ENCODE data around the gene EML1.

Gene EML1

DNA sequence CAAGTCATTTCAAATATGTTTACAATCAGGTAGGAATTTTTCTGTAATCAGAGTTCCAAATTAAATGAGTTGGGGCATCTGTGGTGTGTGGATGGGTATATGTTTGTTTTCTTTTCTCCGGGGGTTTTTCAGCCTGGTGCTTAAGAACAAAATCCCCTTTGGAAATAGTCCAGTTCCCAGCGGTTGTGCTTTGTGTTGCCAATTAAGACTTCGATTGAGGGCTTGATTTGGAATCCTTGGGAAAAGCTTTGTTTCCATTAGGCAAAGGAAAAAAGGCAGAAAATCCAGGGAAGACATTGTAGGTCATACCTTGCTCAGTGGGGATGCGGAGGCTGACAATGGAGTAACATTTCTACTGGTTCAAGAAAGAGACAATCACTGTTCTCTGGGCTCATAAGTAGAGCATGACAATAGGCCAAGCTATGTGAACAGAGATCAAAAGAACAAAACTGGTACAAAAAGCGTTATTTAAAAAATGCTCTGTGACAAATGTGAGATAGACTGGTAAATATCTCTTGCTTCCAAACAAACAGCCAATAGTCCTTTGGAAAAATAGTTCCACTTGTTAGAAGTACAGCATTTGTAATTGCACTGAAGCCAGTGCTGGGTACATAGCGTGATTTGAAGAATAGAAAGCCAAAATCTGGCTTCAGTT is 79.7 kb downstream of the EML1 start:
- no peak for DNase-seq (ENCODE audit: low read depth)

DNA sequence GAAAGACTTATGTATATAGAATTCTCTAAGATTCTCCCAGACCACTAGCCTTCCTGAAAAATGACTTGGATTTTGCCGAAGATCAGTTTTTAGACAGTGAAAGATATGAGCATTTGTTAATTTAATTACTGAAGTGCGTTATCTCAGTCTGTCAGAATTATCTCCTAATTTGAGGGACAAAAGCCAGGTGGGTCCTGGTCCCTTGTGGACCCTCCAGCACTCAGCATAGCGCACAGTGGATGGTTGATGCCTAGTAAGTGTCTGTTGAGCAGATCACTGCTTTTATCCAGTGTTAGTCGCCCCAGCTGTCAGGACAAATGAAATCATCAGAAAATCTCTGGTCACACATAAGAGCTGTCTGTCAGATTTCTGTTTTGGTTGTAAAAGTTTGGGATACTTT is 80.4 kb downstream of the EML1 start:
- no peak for DNase-seq (ENCODE audit: low read depth)

DNA sequence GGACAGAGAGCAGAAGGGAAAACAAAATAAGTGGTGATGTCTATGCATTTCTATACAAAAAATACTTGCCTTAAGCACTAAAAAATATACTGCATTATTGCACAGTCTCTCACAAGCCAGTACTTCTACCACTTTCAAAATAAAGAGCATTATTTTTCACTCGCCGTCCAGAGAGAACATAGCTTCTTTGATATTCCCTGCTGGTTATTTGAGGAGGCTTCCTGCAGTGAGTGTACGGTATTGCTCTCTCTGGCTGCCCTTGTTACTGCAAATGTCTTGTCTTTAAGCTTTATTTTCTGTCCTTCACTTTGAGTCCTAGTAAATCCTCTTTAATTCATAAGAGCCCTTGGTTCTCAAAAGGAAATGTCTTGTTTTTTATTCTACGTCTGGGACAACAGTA is 81.1 kb downstream of the EML1 start:
- no peak for DNase-seq (ENCODE audit: low read depth)

- DNase-seq (ENCODE audit: low read depth) = no peak
Measured at GRCh38 chr14:99875421-99875820, 82.2 kb downstream of the EML1 start.

- no peak for DNase-seq (ENCODE audit: low read depth)
Measured at GRCh38 chr14:99875836-99876235, 82.6 kb downstream of the EML1 start.

GRCh38 chr14:99876406-99876805 is 83.2 kb downstream of the EML1 start:
- DNase-seq (ENCODE audit: low read depth) = no peak

DNA sequence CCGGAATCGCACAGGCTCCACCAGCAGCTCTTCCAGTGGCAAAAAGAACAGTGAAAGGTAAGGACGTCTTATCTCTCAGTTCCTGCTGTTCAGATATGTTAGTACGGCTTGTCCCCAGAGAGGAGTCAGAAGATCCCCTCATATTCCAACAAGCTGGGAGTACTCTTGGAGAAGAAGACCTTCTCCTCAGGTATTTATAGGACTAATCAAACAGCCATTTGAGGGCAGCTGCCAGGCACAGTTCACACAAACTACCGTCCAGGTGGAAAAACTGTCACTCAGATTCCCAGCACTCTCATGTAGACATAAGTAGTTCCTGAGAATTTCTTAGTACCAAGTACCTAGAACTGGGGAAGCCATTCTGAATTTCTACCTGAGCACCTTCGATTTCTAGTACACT is 85.3 kb downstream of the EML1 start:
- no peak for DNase-seq (ENCODE audit: low read depth)

DNA sequence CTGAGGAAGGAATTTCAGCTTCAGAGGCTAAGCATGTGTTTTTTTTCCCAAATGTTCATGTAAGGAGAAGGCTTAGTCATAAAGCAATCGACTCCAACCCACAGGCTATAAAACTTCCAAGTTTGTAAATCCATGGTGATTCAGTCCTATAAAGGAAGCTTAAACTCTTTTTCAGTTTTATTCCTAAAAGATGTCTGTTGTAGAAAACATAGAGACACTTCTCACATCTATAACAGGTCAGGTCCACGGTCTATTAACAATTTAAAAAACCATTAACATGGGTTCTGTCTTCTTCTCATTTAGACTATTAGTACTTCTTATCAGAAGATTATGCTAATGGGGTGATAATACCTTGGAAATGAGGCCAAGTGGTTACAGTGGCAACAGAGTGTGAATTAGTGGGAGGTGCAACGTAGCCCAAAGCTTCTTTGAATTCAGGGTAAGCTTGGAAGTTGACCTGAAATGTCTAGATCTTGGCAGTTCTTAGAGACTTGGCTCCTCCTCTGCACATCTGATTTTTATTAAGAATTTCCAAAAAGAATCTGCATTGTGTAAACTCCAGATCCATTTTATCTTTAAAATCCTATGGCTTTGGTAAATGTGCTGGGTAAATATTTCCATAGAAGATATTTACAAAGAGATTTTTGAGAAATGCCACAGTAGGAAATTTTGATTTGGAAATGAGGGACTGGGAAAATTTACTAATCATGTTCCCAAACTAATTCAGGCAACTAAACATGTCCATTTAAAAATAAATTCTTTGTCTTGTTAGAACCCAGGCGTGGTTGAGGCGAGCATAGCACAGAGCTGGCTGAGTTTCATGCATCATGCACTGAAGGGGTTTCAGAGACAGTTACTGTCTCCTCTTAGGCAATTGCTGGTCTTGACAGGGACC is 86.4 kb downstream of the EML1 start:
- DNase-seq (ENCODE audit: low read depth) = peak; percentile 85

- peak; percentile 9 for DNase-seq (ENCODE audit: low read depth)
Measured at GRCh38 chr14:99880651-99881420, 87.6 kb downstream of the EML1 start.

GRCh38 chr14:99883866-99884650 is 90.8 kb downstream of the EML1 start:
- no peak for DNase-seq (ENCODE audit: low read depth)

DNA sequence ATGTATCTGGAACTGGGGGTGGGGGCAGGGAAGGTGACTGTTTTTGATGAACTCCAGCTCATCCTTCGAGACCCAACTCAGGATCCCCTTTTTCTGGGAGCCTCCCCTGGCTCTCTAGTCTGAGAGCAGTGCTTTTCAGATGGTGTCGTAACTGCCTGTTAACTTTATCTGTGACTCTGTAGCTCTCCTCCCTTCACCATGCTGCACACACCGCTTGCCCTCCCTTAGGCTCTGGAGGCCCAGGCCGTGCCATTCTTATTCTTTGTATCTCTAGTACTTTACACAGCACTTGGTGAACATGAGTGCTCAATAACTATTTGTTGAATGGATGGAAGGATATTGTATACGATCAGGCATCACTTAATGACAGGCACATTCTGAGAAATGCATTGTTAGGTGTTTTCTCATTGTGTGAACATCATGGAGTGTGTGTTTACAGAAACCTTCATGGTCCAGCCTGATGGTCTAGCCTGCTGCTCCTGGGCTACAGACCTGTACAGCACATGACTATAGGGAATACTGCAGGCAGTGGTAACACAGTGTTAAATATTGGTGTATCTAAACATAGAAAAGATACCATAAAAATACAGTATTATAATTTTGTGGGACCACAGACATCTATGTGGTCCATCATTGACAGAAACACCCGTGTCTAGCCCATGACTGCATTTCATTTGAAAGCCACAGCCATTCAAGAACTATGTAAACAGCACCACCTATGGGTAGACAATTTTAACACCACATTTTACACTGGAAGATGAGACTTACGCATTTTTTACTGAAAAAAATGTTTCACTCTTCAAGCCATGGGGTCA is 91.8 kb downstream of the EML1 start:
- DNase-seq (ENCODE audit: low read depth) = peak; percentile 78

- no peak for DNase-seq (ENCODE audit: low read depth)
Measured at GRCh38 chr14:99885649-99885958, 92.4 kb downstream of the EML1 start.

DNA sequence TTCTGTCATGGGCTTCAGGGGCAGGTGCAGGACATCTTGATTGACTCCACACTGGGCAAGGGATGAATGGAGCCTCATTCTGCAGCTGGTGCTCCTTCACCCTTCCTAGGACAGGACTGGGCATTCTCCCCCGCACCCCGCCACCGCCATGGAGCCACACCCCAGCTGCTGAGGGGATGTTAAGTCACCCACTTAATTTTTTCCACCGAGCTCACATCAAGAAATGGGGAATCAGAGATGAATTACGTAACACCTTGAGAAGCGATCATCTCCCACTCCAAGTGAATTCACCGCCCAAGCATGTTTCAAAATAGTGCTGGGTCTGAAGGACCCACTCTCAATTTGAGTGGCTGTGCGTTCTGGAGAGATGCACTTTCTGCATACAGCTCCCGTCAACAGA is 94.2 kb downstream of the EML1 start:
- no peak for DNase-seq (ENCODE audit: low read depth)

DNA sequence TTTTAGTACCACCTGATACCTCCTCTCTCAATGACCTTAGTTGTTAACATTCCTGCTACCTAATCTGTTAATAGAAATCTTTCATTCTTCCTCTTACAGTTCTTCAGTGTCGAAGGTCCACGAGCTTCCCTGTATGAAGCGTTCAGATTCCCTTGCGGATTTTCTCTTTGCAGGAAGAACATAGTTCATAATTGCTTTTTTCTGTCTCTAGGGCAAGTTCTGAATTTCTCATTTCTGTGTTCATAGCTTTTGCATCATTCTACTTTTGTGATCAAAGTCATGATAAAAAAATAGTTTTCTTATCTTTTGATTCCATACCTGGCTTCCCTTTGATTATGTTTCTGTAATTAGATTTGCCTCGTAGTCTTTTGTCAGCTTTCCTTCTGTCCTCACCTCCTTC is 94.9 kb downstream of the EML1 start:
- DNase-seq (ENCODE audit: low read depth) = no peak

GRCh38 chr14:99889268-99889667 is 96.1 kb downstream of the EML1 start:
- no peak for DNase-seq (ENCODE audit: low read depth)

GRCh38 chr14:99891266-99891665 is 98.1 kb downstream of the EML1 start:
- no peak for DNase-seq (ENCODE audit: low read depth)

DNA sequence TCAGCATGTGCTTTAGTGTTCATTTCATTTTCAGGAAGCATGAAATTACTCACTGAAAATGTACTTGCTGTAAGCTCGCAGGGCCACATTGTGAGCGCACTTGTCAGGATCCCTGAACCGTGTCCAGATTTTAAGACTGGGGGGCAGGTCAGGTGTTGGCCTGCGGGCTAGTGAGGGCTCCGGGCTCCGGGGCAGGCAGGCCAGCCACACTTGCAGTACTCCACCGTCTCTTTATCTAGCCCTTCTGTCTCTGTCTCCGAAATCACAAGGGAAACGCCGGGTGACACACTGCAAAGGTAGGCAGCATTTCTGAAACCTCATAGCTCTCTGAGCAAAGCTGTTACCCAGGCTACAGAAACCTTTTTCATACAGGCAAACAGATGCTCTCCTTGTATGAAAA is 98.7 kb downstream of the EML1 start:
- DNase-seq (ENCODE audit: low read depth) = no peak

GRCh38 chr14:99892406-99892805 is 99.2 kb downstream of the EML1 start:
- no peak for DNase-seq (ENCODE audit: low read depth)

GRCh38 chr14:99896361-99896760 is 103.1 kb downstream of the EML1 start:
- DNase-seq (ENCODE audit: low read depth) = no peak

DNA sequence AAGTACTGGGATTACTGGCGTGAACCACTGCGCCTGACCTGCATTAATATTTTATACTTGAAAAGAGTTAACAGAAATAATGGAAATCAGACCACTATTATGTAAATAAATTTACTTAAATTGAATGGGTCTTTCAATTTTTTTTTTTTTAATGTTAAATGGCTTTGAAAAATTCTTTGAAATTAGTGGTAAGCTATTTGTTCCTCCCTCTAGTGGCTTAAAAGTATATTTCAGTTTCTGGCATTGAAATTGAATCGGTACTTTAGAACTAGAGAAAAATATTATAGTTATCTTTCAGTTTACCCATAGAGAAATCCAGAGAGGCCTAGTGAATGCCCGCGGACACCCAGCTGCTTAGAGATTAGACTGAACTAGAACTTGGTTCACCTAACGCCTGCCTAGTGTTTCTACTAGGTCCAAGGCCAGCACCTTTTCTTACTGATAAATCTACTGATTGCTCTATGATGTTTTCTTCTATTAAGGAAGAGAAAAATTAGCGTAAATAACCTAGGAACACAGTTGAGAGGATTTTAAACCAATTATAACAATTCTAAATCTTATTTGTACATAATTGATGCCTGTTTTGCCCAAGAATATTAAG is 106.5 kb downstream of the EML1 start:
- DNase-seq (ENCODE audit: low read depth) = peak; percentile 71

DNA sequence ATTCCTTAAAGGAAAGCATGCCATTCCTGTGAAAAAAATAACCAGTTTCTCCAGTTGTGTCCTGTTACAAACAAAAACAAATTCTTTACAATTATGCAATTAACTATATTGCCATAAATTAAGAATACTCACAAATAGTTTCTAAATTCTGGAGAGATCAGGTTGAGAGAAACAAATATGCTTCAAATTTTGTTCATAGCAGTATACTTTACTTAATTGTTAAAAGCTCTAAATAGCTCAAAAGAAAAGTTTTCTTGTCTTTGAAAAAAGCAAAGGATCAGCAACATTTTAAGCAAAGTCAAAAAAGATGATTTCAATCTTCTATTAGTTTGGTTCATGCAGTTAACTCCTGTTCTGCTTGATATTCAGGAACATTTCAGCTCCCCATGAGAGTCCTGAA is 109.7 kb downstream of the EML1 start:
- DNase-seq (ENCODE audit: low read depth) = no peak
